ENCODE measurements around the gene PCDHA1.

GRCh38 chr5:141022384-141022783 lies 236.4 kb downstream of the PCDHA1 start:
- TF ChIP-seq CTCF (IDR thresholded peaks at IDR 0.05; ENCODE audit: insufficient read depth, low read length, poor library complexity, severe bottlenecking) (no peak), EZH2phosphoT487 (conservative IDR thresholded peaks at IDR 0.05; ENCODE audit: low read length) (no peak)
